HG02798 (cell line): ENCODE data around the gene TNS4.
A peak's percentile ranks its signal among the peaks of the same experiment; 100 is the strongest.

Experiments
- ATAC-seq: cut with Tn5 transposase; IDR thresholded peaks from one replicate; pipeline ENCODE4 v1.9.1; 2021; ENCODE audit warnings: mild to moderate bottlenecking; ENCODE audit not compliant: unreplicated experiment, poor library complexity

TNS4 gene

DNA sequence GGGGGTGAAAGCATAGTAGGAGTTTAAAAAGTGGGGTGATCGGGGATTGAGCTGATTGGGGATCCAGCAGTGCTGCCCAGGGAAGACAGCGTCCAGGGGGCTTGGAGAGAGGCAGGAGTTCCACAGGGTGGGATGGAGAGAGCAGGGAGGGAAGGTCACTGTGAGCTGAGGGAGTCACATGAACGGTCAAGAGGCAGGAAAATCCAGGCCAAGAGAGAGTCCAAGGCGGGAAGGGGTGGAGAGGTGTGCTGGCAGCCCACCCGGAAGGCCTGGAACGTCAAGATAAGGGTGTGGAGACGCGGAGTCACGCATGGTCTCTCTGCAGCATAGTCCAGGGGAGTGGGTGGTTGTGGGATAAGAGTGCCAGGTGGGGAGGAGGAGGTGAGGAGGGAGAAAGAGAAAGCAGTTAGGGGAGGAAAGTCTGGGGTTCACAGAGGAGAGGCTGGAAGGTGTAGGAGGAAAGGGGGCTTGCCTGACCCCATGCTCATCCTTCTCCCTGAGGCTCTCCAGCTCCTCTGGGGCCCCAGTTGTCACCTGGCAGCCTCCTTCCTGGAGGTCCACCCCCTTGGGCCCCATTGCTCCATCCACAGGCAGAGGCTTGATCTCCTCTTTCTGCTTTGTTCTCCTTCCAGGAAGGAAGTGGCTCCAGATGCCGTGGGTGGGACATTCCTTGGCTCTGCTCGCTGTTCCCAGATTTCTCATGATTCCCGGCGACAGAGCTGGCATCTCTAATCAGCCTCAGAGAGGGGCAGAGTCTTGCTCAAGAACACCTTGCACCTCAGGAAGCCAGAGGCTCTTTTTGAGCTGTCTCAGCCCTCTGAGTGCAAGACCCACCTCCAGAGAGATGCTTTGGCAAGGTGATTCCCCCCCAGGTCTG, 35.1 kb upstream of the TNS4 start:
- ATAC-seq, result no peak

GRCh38 chr17:40535924-40536294, 34.5 kb upstream of the TNS4 start:
- no peak for ATAC-seq

DNA sequence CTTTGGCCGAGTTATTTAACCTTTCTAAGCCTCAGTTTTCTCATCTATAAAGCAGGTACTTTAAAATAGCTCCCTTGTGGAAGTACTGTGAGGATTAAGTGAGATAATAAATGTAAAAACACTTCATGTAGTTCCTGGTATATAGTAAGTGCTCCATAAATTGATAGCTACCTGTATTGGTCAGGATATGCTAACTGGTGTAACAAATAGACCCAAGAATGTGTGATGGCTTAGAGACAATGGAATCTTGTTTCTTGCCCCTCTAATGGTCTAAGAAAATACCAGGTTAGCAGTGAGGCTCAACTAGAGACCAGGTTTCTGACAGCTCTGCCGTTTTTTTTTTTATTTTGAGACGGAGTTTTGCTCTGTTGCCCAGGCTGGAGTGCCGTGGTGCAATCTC, 34.0 kb upstream of the TNS4 start:
- no peak for ATAC-seq

- ATAC-seq, result no peak
Observed at GRCh38 chr17:40534371-40535189, 33.2 kb upstream of the TNS4 start.

- ATAC-seq, result no peak
Observed at GRCh38 chr17:40533896-40534295, 32.5 kb upstream of the TNS4 start.

DNA sequence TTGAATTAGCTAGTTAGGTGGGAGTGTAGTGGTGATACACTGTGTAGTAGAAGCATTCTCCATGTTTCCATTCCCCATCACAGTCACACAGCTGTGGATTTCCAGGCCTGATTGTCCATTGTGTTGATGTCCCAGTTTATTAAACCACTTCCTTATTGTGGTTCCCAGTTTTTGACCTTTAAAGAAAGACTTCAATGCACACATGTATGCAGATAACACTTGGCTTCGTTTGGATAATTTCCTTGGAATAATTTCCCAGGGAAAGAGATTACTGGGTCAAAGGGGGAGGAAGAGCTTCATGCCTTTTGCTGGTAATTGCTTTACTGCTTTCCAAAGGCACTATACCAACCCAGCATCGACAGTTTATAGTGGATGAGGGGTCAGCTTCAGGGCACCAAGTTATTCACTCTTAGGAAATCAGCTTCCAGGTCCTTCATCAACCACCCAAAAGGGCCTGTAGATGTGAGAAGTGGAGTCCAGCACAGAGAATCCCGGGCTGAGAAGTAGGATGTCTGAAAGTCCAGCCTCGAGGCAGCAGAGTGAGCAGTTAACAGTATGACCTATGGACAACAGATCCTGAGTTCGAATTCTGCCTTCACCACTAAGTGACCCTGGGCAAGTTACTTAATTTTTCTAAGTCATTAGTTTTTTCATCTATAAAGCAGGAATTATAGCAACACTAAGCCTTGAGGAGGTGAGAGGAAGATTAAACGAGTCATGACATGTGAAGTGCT, 31.3 kb upstream of the TNS4 start:
- ATAC-seq, result no peak

GRCh38 chr17:40531051-40531991, 29.9 kb upstream of the TNS4 start:
- ATAC-seq, result peak; percentile 35

DNA sequence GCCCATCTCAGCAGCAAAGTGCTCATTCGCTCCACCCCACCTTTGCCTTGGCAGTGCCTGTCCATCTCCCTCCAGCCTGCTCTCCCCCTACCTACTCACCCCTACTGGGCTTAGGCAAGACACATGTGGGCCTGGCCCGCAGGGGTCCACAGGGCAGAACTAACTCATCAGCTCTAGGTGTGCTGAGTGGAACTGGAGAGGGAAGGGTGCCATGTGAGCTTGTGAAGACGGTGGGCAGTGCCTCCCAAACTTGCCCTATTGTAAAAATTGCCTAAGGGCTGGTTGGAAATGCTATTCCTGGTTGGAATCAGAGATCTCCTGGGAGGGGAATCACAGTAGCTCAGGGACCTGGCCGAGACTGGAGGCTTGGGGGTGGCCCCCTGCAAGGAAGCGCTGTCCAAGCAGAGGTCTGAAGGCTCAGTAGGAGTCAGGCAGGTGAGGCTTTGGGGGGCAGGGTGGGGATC, 29.1 kb upstream of the TNS4 start:
- ATAC-seq, result no peak

DNA sequence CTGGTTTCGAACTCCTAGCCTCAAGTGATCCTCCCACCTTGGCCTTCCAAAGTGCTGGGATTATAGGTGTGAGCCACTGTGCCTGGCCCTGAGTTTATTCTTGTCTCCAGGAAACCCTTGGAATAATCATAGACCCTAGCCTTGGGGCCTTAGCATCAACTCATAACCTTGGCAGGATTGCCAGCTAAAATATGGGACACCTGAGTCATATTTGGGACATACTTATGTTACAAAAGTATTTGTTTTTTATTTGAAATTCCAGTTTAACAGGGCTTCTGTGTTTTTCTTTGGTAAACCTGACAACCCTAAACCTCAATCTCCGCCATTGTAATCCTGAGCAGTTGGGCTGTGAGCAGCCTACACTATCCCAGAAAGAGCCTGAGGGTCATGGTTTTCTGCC, 28.6 kb upstream of the TNS4 start:
- ATAC-seq, result no peak

DNA sequence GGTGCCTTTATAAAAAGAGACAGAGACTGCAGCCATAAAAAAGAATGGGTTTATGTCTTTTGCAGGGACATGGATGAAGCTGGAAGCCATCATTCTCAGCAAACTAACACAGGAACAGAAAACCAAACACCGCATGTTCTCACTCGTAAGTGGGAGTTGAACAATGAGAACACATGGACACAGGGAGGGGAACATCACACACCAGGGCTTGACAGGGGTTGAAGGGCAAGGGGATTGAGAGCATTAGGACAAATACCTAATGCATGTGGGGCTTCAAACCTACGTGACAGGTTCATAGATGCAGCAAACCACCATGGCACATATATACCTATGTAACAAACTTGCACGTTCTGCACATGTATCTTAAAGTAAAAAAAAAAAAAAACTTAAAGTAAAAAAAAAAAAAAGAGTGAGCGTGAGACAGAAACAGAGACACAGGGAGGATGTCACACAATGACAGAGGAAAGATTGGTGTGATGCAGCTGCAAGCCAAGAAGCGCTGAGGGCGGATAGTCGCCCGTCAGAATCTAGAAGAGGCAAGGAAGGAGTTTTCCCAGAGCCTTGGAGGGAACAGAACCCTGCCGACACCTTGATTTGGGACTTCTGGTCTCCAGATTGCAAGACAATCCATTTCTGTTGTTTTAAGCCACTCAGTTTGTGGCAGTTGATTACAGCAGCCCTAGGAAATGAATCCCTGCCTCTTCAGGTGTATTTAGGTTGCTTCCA, 27.4 kb upstream of the TNS4 start:
- no peak for ATAC-seq

- no peak for ATAC-seq
Observed at GRCh38 chr17:40526668-40527067, 25.2 kb upstream of the TNS4 start.

- no peak for ATAC-seq
Observed at GRCh38 chr17:40525294-40525693, 23.9 kb upstream of the TNS4 start.

DNA sequence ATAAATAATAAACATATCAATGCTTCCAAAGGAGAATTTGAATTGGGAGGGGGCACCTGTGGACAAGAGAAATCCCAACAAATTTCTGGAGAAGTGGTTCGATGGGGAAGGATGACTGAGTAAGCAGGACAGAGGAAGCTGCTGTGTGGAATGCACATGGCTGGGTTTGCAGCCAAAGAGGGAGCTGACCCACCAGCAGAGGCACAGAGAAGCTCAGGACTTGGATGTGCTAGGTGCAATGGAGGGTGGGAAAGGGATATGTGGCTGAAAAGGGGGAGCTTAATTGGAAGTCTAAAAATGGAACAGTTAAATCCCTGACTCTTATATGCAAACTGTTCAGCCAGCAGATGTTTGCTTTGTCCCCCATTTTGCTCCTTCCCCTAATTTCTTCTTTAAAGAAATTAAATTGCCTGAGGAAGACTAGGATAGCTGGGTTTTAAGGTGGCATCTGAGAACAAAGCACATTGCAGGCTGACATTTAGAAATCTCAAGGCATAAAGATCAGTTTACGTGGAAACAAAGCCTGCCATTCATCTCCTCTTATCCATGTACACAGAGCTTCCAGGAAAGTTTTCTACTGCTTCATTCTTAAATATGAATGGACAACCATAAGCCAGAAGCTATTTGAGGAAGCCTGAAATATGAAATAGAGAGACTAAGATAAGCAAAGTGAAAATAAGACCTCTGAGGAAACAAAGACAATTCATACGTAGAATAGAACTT, 23.0 kb upstream of the TNS4 start:
- ATAC-seq, result no peak

DNA sequence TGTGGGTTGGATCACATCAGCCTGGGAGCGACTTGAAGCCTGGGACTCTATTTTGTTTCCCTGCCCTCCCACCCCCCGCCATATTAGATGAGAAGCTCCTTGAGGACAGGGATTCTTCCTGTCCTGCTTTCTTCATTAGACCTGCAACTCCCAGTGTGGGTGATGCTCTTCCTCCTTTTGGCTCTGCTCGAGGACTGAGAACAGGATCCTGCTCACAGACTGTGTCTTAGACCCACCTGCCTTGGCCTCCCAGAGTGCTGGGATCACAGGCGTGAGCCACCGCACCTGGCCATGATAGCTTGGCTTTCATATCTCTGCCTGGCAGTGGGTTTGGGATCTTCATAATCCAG, 21.5 kb upstream of the TNS4 start:
- no peak for ATAC-seq

DNA sequence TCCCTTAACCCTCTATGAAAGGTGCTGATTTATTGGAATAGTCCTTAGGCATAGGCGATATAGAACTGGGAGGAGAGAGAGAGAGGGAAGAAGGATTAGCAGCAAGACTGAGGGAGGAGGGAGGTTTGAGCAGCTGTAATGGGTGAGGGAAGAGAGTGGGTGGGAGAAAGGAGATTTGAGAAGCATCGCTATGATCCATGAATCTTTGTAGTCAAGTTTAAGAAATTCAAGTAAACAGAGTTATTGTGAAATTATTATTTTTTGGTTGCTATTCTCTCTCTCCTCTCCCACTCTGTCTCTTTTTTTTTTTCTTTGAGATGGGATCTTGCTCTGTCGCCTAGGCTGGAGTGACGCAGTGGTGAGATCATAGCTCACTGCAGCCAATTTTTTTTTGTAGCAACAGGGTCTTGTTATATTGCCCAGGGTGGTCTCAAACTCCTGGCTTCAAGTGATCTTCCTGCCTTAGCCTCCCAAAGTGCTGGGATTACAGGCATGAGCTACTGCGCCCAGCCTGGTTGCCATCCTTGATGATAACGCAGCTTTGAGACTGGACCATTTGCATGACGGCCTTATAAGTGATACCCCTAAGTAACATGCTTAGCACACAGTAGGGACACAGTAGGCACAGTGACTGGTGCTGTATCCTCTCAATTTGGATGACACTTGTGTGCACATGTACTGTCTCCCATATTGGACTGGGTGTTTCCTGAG, 21.0 kb upstream of the TNS4 start:
- no peak for ATAC-seq

- no peak for ATAC-seq
Observed at GRCh38 chr17:40520991-40521453, 19.6 kb upstream of the TNS4 start.

DNA sequence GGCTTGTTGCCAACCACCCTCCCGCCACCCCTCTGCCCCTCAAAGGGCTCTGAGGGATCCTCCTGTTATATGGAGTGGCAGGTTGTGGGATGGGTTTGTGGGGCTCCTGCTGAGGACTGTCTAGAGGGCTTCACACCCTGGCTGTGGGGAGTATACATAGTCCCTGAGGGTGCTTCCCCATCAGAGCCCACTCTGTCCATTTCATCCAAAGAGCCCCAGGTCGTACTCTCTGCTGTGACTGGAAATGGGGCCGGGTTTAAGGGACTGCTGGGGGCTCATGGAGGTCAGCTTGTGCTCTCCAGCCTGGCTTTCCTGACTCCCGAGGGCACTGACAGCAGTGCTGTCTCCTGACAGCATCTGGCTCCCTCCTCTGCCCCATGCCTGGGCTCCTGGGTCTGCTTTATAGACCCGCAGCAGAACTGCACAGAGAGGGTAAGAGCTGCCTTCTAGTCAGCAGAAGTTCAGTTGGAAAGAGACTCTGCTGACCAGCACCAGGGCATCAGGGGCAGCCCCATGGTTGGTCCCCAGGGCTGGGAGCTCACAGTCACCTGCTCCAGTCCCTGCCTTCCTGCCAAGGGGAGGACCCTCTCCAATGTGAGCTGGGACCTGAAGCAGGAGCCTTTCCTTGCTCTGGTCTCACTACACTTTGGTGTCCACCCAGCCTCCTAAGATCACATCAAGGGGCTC, 17.8 kb upstream of the TNS4 start:
- no peak for ATAC-seq
